GM10266 (cell line): ENCODE measurements around the gene CCDC170.

ENCODE experiments used
- DNase-seq: peaks from one replicate; pipeline ENCODE4 v3.0.0; 2012; ENCODE audit errors: extremely low spot score
- TF ChIP-seq, protein P1 (sequence below): IDR thresholded peaks from 2 replicates; pipeline ENCODE4 v1.5.1; 2012; ENCODE audit warnings: mild to moderate bottlenecking, low read depth; ENCODE audit not compliant: control insufficient read depth, insufficient read depth; ENCODE audit errors: missing control alignments

The CCDC170 gene

DNA sequence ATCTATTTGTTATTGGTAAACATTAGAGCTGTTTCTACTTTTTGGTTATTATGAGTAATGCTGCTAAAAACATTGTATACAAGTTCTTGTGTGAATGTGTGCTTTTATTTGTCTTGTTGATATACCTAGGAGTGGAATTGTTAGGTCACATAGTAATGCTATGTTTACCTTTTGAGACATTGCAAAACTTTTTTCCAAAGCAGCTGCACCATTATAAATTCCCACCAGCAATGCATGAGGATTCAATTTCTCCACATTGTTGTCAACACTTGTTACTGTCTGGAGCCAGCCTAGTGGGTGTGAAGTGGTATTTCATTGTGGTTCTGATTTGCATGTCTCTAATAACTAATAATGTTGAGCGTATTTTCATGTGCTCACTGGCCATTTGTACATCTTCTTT lies 145.9 kb downstream of the CCDC170 start:
- TF ChIP-seq, protein P1, sequence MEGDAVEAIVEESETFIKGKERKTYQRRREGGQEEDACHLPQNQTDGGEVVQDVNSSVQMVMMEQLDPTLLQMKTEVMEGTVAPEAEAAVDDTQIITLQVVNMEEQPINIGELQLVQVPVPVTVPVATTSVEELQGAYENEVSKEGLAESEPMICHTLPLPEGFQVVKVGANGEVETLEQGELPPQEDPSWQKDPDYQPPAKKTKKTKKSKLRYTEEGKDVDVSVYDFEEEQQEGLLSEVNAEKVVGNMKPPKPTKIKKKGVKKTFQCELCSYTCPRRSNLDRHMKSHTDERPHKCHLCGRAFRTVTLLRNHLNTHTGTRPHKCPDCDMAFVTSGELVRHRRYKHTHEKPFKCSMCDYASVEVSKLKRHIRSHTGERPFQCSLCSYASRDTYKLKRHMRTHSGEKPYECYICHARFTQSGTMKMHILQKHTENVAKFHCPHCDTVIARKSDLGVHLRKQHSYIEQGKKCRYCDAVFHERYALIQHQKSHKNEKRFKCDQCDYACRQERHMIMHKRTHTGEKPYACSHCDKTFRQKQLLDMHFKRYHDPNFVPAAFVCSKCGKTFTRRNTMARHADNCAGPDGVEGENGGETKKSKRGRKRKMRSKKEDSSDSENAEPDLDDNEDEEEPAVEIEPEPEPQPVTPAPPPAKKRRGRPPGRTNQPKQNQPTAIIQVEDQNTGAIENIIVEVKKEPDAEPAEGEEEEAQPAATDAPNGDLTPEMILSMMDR: no peak
- DNase-seq: no peak

DNA sequence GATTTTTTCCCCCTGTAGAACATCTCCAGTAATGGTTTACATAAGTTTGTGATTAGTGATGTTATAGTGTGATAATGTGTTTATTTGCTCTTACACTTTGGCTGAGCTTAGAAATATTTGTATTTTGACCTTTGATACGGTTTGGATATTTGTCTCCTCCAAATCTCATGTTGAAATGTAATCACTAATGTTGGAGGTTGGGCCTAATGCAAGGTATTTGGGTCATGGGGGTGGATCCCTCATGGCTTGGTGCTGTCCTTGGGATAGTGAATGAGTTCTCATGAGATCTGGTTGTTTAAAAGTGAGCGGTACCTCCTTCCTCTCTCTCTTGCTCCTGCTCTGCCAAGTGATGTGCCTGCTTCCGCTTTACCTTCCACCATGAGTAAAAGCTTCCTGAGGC lies 147.2 kb downstream of the CCDC170 start:
- no peak for DNase-seq
- TF ChIP-seq, protein P1: no peak

DNA sequence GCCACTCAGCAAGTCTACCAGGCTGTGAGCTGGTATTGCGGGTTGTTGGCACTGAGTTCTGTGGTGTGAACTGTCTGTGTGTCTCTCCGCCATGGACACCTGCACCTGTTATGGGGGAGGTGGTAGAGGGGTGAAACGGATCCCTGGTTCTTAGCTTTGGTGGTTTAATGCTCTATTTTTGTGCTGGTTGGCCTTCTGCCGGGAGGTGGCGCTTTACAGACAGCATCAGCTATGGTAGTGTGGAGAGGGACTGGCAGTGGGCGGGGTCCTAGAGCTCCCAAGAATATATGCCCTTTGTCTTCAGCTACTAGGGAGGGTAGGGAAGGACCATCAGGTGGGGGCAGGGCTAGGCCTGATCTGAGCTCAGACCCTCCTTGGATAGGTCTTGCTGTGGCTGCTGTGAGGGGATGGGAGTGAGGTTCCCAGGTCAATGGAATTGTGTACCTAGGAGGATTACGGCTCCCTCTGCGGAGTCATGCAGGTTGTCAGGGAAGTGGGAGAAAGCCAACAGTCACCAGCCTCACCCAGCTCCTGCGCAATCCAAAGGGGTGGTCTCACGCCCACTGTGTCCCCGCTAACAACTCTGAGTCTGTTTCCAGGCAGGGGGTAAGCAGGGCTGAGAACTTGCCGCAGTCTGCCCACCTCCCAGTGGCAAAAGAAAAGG lies 154.3 kb downstream of the CCDC170 start:
- DNase-seq: no peak
- TF ChIP-seq, protein P1: peak; percentile 24

DNA sequence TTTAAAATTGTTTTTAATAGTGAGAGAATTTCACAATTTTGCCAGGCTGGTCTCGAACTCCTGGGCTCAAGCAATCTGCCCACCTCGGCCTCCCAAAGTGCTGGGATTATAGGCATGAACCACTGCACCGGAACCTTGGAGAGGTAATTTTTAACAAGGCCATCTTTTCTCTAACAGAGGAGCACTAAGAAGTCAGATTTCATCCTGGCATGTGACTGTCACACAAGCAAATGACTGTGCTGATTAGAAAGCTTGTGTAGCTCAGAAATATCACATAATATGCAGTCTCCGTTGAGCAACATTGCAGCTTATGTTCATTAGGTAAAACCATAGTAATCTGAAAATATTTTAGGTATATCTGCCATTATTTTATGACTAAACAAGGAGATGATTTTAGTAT lies 156.0 kb downstream of the CCDC170 start:
- DNase-seq: no peak
- TF ChIP-seq, protein P1: no peak

DNA sequence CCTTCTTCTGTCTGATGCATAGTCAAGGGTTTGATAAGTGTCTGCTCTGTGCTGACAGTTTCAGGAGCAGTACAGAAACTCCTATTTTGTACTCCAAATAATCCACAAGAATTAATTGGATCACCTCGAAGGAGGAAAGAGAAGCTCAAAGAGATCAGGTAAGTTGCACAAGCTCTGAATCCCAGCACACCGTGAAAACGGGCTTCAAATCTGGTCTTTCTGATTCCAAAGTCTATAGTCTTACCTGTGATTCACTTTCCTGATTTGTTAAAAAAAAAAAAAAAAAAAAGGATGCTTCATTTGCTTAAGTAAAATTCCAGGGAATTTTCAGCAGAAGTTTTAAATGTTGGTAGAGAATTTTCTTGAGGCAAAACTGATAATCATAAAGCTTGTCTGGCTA lies 157.8 kb downstream of the CCDC170 start:
- TF ChIP-seq, protein P1: no peak
- DNase-seq: no peak

DNA sequence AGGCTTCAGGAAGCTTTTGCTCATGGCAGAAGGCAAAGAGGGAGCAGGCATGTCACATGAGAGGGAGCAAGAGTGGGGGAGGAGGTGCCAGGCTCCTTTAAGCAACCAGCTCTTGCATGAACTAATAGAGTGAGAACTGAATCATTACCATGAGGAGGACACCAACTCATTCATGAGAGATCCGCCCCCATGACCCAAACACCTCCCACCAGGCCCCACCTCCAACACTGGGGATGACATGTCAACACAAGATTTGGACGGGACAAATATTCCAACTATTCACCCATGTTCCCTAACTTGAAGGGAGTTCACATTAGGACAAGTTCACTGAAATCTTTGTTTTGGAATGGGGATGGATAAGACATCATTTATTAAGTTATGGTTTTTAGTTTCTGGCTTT lies 158.5 kb downstream of the CCDC170 start:
- TF ChIP-seq, protein P1: no peak
- no peak for DNase-seq

DNA sequence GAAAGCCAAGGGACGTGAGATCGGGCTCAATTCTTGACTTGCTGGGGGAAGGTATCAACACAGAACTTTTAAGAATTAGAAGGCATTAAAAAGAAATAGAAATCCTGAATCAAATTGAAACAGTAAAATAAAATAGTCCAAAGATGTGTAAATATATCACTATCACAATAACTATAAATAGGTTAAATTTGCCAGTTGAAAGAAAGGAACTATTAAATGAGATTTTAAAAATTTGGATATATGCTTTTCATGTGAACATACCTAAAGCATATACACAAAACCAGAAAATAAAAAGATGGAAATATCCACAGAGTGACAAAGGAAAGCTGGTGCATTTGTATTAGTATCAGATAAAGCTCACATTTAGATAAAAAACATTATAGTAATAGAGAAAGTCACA lies 161.3 kb downstream of the CCDC170 start:
- DNase-seq: no peak
- TF ChIP-seq, protein P1: no peak
